DND-41 (cell line): ENCODE measurements around the gene HDAC10.

Source experiments
- ATAC-seq: fragments of 200-7000 bp; cut with Tn5 transposase; 3 replicates; pipeline ENCODE4 v1.9.1; 2021; ENCODE audit warnings: low read depth; ENCODE audit not compliant: insufficient read depth
- DNase-seq: peaks from one replicate; pipeline ENCODE4 v3.0.0-alpha.2; 2020
- H2AFZ ChIP-seq: 2 replicates; pipeline ENCODE4 v1.6.0; 2012; ENCODE audit warnings: low read depth, low read length
- H3K27ac ChIP-seq: 2 replicates; pipeline ENCODE4 v1.5.1; 2012; ENCODE audit warnings: low read length, inconsistent platforms
- H3K27me3 ChIP-seq: fragments of 200-600 bp; sonication (generic); 2 replicates; pipeline ENCODE4 v1.6.0; 2012; ENCODE audit warnings: low read length, mild to moderate bottlenecking, inconsistent platforms; ENCODE audit not compliant: insufficient read depth, poor library complexity
- H3K36me3 ChIP-seq: 2 replicates; pipeline ENCODE4 v1.5.1; 2012; ENCODE audit warnings: low read length, inconsistent platforms; ENCODE audit not compliant: insufficient read depth
- H3K4me1 ChIP-seq: 2 replicates; pipeline ENCODE4 v1.5.1; 2012; ENCODE audit warnings: mild to moderate bottlenecking, low read length; ENCODE audit not compliant: insufficient read depth
- H3K4me2 ChIP-seq: 2 replicates; pipeline ENCODE4 v1.6.0; 2012; ENCODE audit warnings: mild to moderate bottlenecking, moderate library complexity, low read length, inconsistent platforms; ENCODE audit not compliant: insufficient read depth
- H3K4me3 ChIP-seq, 2 experiments: fragments of 200-600 bp in 1 of 2; shearing (Covaris generic) in 1 of 2; 2 replicates each; pipeline ENCODE4 v1.5.1; 2012 to 2016; ENCODE audit warnings: inconsistent platforms in 2 of 2, low read length in 2 of 2, mild to moderate bottlenecking in 2 of 2, low read depth in 1 of 2, moderate library complexity in 1 of 2
- H3K79me2 ChIP-seq: 2 replicates; pipeline ENCODE4 v1.6.0; 2012; ENCODE audit warnings: low read length, inconsistent platforms; ENCODE audit not compliant: insufficient read depth
- H3K9ac ChIP-seq: 2 replicates; pipeline ENCODE4 v1.6.0; 2012; ENCODE audit warnings: low read depth, mild to moderate bottlenecking, inconsistent platforms, low read length, moderate library complexity
- H3K9me3 ChIP-seq: 2 replicates; pipeline ENCODE4 v1.5.1; 2012; ENCODE audit warnings: low read length, moderate library complexity, mild to moderate bottlenecking, inconsistent platforms; ENCODE audit not compliant: insufficient read depth, severe bottlenecking
- H4K20me1 ChIP-seq: 2 replicates; pipeline ENCODE4 v1.6.0; 2012; ENCODE audit warnings: low read length; ENCODE audit not compliant: insufficient read depth
- CTCF ChIP-seq: IDR thresholded peaks from 2 replicates; pipeline ENCODE4 v1.5.1; 2012; ENCODE audit warnings: borderline replicate concordance, low read length, moderate library complexity, mild to moderate bottlenecking; ENCODE audit not compliant: poor library complexity, severe bottlenecking; ENCODE audit errors: extremely low read depth
- EZH2 ChIP-seq: IDR thresholded peaks from 3 replicates; pipeline ENCODE4 v1.6.1; 2012; ENCODE audit warnings: borderline replicate concordance, low read depth, mild to moderate bottlenecking, moderate library complexity, low read length, inconsistent platforms; ENCODE audit not compliant: severe bottlenecking

HDAC10 gene

GRCh38 chr22:50204571-50204970, 46.5 kb downstream of the HDAC10 start:
- no peak overlapping the region for H3K9ac ChIP-seq
- peaks cover 28% of the 10 kb centered on the region for H3K4me1 ChIP-seq
- no peak overlapping the region for H3K27ac ChIP-seq

GRCh38 chr22:50203288-50203687, 47.8 kb downstream of the HDAC10 start:
- H3K79me2 ChIP-seq, result peaks cover 37% of the 10 kb centered on the region
- H3K27ac ChIP-seq, result no peak overlapping the region
- no peak overlapping the region for H3K4me3 ChIP-seq
- TF ChIP-seq CTCF, result no peak
- no peak for TF ChIP-seq EZH2
- H3K36me3 ChIP-seq, result peaks cover 51% of the 10 kb centered on the region
- H3K9me3 ChIP-seq, result no peaks in the 10 kb centered on the region
- no peak overlapping the region for H2AFZ ChIP-seq
- no peak for ATAC-seq
- no peak overlapping the region for H3K9ac ChIP-seq
- peaks cover 34% of the 10 kb centered on the region for H3K4me1 ChIP-seq
- no peak for DNase-seq
- H4K20me1 ChIP-seq, result peaks cover 43% of the 10 kb centered on the region
- H3K4me2 ChIP-seq, result no peak overlapping the region
- H3K27me3 ChIP-seq, result no peaks in the 10 kb centered on the region

More at GRCh38 chr22:50204571-50204970, 46.5 kb downstream of the HDAC10 start:
- ATAC-seq, result no peak
- Histone ChIP-seq H3K9me3 (no peaks in the 10 kb centered on the region), H3K79me2 (peaks cover 37% of the 10 kb centered on the region), H4K20me1 (peaks cover 49% of the 10 kb centered on the region), H3K4me3 (no peak overlapping the region), H3K27me3 (no peaks in the 10 kb centered on the region), H3K36me3 (peaks cover 57% of the 10 kb centered on the region), H3K4me2 (no peak overlapping the region), H2AFZ (no peak overlapping the region)
- no peak for DNase-seq
- TF ChIP-seq CTCF (no peak), EZH2 (no peak)

DNA sequence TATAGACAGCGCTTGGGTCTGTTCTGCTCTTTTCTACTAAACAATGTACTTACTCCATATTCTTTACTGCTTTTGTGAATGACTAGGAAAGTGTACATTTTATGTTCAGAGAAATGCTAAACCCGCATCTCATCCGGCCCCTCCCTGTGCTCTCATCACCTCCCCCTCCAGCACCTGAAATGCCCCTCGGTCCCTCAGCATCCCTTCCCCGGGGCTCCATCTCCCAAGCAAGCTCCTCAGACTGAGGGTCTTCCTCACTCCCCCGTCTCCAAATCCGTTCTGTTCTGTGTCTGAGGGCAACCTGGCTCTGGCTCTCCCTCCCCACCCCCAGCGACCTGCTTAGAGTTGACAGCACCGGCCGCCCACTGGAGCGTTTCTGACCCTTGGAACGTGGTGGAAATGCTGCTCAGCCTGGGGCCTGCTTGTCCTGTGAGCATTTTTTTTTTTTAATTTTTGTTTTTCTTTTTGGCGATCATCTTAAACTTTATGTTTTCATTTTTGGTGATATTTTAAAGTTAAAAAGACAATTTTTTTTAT, 48.9 kb downstream of the HDAC10 start:
- Histone ChIP-seq H4K20me1 (peaks cover 44% of the 10 kb centered on the region), H3K9ac (peak overlapping the region; percentile 90), H3K27me3 (no peaks in the 10 kb centered on the region), H3K9me3 (no peaks in the 10 kb centered on the region), H3K4me1 (peaks cover 34% of the 10 kb centered on the region), H3K4me3 (peak overlapping the region; percentile 35 to 71; a peak in 3 of 4 replicates), H3K36me3 (peaks cover 52% of the 10 kb centered on the region), H3K4me2 (peak overlapping the region; percentile 98), H2AFZ (no peak overlapping the region), H3K27ac (peak overlapping the region; percentile 53; the same call in 1 of the 2 replicates), H3K79me2 (peaks cover 37% of the 10 kb centered on the region)
- TF ChIP-seq EZH2, result no peak
- peak; percentile 13 for TF ChIP-seq CTCF
- no peak for ATAC-seq
- no peak for DNase-seq
